ENCODE data around the gene CNTD1.

CNTD1 gene

GRCh38 chr17:42844761-42845555 is 46.3 kb downstream of the CNTD1 start:
- H3K9ac ChIP-seq (ENCODE audit: low read depth, low read length, poor library complexity, severe bottlenecking): no peak overlapping the region
- H3K36me3 ChIP-seq (ENCODE audit: insufficient read depth, low read length): peaks cover 51% of the 10 kb centered on the region; the same call in 1 of the 2 replicates
- H3K9me3 ChIP-seq (ENCODE audit: insufficient read depth, low read depth, low read length): no peaks in the 10 kb centered on the region
- H3K4me3 ChIP-seq (ENCODE audit: low read length, poor library complexity, severe bottlenecking): no peak overlapping the region
- H4K20me1 ChIP-seq (ENCODE audit: insufficient read depth, low read length, poor library complexity, severe bottlenecking): no peaks in the 10 kb centered on the region
- H2AFZ ChIP-seq (ENCODE audit: low read length): no peak overlapping the region
- no peaks in the 10 kb centered on the region for H3K9me2 ChIP-seq (replicated peaks; ENCODE audit: low read depth, low read length)
- TF ChIP-seq, protein P1, sequence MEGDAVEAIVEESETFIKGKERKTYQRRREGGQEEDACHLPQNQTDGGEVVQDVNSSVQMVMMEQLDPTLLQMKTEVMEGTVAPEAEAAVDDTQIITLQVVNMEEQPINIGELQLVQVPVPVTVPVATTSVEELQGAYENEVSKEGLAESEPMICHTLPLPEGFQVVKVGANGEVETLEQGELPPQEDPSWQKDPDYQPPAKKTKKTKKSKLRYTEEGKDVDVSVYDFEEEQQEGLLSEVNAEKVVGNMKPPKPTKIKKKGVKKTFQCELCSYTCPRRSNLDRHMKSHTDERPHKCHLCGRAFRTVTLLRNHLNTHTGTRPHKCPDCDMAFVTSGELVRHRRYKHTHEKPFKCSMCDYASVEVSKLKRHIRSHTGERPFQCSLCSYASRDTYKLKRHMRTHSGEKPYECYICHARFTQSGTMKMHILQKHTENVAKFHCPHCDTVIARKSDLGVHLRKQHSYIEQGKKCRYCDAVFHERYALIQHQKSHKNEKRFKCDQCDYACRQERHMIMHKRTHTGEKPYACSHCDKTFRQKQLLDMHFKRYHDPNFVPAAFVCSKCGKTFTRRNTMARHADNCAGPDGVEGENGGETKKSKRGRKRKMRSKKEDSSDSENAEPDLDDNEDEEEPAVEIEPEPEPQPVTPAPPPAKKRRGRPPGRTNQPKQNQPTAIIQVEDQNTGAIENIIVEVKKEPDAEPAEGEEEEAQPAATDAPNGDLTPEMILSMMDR (conservative IDR thresholded peaks at IDR 0.05; ENCODE audit: low read length): no peak
- TF ChIP-seq EZH2phosphoT487 (IDR thresholded peaks at IDR 0.05; ENCODE audit: borderline replicate concordance): no peak
- no peak overlapping the region for H3K4me2 ChIP-seq (ENCODE audit: low read depth, low read length, poor library complexity, severe bottlenecking)
- H3K79me2 ChIP-seq (ENCODE audit: insufficient read depth, low read length): no peaks in the 10 kb centered on the region; the same call in 1 of the 2 replicates
- H3K27me3 ChIP-seq (ENCODE audit: insufficient read depth, low read length, poor library complexity, severe bottlenecking): no peaks in the 10 kb centered on the region
- no peaks in the 10 kb centered on the region for H3K4me1 ChIP-seq (ENCODE audit: insufficient read depth, low read length, poor library complexity, severe bottlenecking)
- H3F3A ChIP-seq (ENCODE audit: low read depth): no peaks in the 10 kb centered on the region

GRCh38 chr17:42845556-42845917 is 46.9 kb downstream of the CNTD1 start:
- Histone ChIP-seq H3K4me3 (ENCODE audit: low read length, poor library complexity, severe bottlenecking) (no peak overlapping the region), H3K36me3 (ENCODE audit: insufficient read depth, low read length) (peaks cover 48% of the 10 kb centered on the region; the same call in 1 of the 2 replicates), H2AFZ (ENCODE audit: low read length) (no peak overlapping the region), H3K9ac (ENCODE audit: low read depth, low read length, poor library complexity, severe bottlenecking) (no peak overlapping the region), H3K9me2 (replicated peaks; ENCODE audit: low read depth, low read length) (no peaks in the 10 kb centered on the region), H4K20me1 (ENCODE audit: insufficient read depth, low read length, poor library complexity, severe bottlenecking) (no peaks in the 10 kb centered on the region), H3K79me2 (ENCODE audit: insufficient read depth, low read length) (no peaks in the 10 kb centered on the region; the same call in 1 of the 2 replicates), H3F3A (ENCODE audit: low read depth) (no peaks in the 10 kb centered on the region), H3K27me3 (ENCODE audit: insufficient read depth, low read length, poor library complexity, severe bottlenecking) (no peaks in the 10 kb centered on the region), H3K9me3 (ENCODE audit: insufficient read depth, low read depth, low read length) (no peaks in the 10 kb centered on the region), H3K4me2 (ENCODE audit: low read depth, low read length, poor library complexity, severe bottlenecking) (no peak overlapping the region), H3K4me1 (ENCODE audit: insufficient read depth, low read length, poor library complexity, severe bottlenecking) (no peaks in the 10 kb centered on the region)
- TF ChIP-seq, protein P1 (conservative IDR thresholded peaks at IDR 0.05; ENCODE audit: low read length): no peak
- TF ChIP-seq EZH2phosphoT487 (IDR thresholded peaks at IDR 0.05; ENCODE audit: borderline replicate concordance): no peak

- Histone ChIP-seq H4K20me1 (ENCODE audit: insufficient read depth, low read length, poor library complexity, severe bottlenecking) (no peaks in the 10 kb centered on the region), H3K4me3 (ENCODE audit: low read length, poor library complexity, severe bottlenecking) (no peak overlapping the region), H3F3A (ENCODE audit: low read depth) (no peaks in the 10 kb centered on the region), H3K9me3 (ENCODE audit: insufficient read depth, low read depth, low read length) (no peaks in the 10 kb centered on the region), H3K79me2 (ENCODE audit: insufficient read depth, low read length) (no peaks in the 10 kb centered on the region; the same call in 1 of the 2 replicates), H2AFZ (ENCODE audit: low read length) (no peak overlapping the region), H3K27me3 (ENCODE audit: insufficient read depth, low read length, poor library complexity, severe bottlenecking) (no peaks in the 10 kb centered on the region), H3K36me3 (ENCODE audit: insufficient read depth, low read length) (peaks cover 45% of the 10 kb centered on the region; the same call in 1 of the 2 replicates), H3K9ac (ENCODE audit: low read depth, low read length, poor library complexity, severe bottlenecking) (no peak overlapping the region), H3K9me2 (replicated peaks; ENCODE audit: low read depth, low read length) (no peaks in the 10 kb centered on the region), H3K4me1 (ENCODE audit: insufficient read depth, low read length, poor library complexity, severe bottlenecking) (no peaks in the 10 kb centered on the region), H3K4me2 (ENCODE audit: low read depth, low read length, poor library complexity, severe bottlenecking) (no peak overlapping the region)
- TF ChIP-seq, protein P1 (conservative IDR thresholded peaks at IDR 0.05; ENCODE audit: low read length): no peak
- no peak for TF ChIP-seq EZH2phosphoT487 (IDR thresholded peaks at IDR 0.05; ENCODE audit: borderline replicate concordance)
Observed at GRCh38 chr17:42845918-42846593, 47.4 kb downstream of the CNTD1 start.

Measured in Loucy (cell line).